ENCODE results near the gene CYP2S1. TPM values are rescaled to one million over a fixed set of nuclear protein-coding genes. Genes with fewer than 3 reads are reported as not detected.
A peak's percentile ranks its signal among the peaks of the same experiment; 100 is the strongest.

CYP2S1 gene
- total and polyA plus RNA-seq, 7 donors, result 0.10 to 1.1 (median 0.50) TPM

- Histone ChIP-seq H3K9me3 (no peaks in the 10 kb centered on the region), H3K4me1 (no peaks in the 10 kb centered on the region), H3K27me3 (ENCODE audit: insufficient read depth in 3 of 3, low read length in 2 of 3) (peaks cover 0 to 19% (median 0%) of the 10 kb centered on the region in 3 donors), H3K27ac (no peak overlapping the region), H3K4me3 (no peak overlapping the region), H3K36me3 (ENCODE audit: insufficient read depth in 1 of 2, low read depth in 1 of 2) (no peaks in the 10 kb centered on the region)
- TF ChIP-seq, protein P1, sequence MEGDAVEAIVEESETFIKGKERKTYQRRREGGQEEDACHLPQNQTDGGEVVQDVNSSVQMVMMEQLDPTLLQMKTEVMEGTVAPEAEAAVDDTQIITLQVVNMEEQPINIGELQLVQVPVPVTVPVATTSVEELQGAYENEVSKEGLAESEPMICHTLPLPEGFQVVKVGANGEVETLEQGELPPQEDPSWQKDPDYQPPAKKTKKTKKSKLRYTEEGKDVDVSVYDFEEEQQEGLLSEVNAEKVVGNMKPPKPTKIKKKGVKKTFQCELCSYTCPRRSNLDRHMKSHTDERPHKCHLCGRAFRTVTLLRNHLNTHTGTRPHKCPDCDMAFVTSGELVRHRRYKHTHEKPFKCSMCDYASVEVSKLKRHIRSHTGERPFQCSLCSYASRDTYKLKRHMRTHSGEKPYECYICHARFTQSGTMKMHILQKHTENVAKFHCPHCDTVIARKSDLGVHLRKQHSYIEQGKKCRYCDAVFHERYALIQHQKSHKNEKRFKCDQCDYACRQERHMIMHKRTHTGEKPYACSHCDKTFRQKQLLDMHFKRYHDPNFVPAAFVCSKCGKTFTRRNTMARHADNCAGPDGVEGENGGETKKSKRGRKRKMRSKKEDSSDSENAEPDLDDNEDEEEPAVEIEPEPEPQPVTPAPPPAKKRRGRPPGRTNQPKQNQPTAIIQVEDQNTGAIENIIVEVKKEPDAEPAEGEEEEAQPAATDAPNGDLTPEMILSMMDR (IDR thresholded peaks at IDR 0.05), result no peak
- intact Hi-C loops (cut with DNase I), result no loop called here
- DNase-seq (no peak), ATAC-seq (no peak)
- 91 to 97% (median 96%) methylated on average over 8 of the region's 8 CpGs for WGBS, 3 donors
Observed at GRCh38 chr19:41232686-41233085, 39.7 kb downstream of the CYP2S1 start.

GRCh38 chr19:41233748-41234240, 40.8 kb downstream of the CYP2S1 start:
- Histone ChIP-seq H3K36me3 (ENCODE audit: insufficient read depth in 1 of 2, low read depth in 1 of 2) (no peaks in the 10 kb centered on the region), H3K4me1 (no peaks in the 10 kb centered on the region), H3K27me3 (ENCODE audit: insufficient read depth in 3 of 3, low read length in 2 of 3) (peaks cover 0 to 18% (median 0%) of the 10 kb centered on the region in 3 donors), H3K27ac (no peak overlapping the region), H3K4me3 (no peak overlapping the region), H3K9me3 (no peaks in the 10 kb centered on the region)
- TF ChIP-seq, protein P1 (IDR thresholded peaks at IDR 0.05), result no peak
- intact Hi-C loops (cut with DNase I), result no loop called here
- DNase-seq, result no peak
- 66 to 76% (median 75%) methylated on average over 3 to 4 of the region's 4 CpGs for WGBS, 3 donors
- peak in 1 of 4 donors; percentile 39 for ATAC-seq

- H3K4me3 ChIP-seq, result no peak overlapping the region
- H3K36me3 ChIP-seq (ENCODE audit: insufficient read depth in 1 of 2, low read depth in 1 of 2), result no peaks in the 10 kb centered on the region
- peaks cover 0 to 12% (median 0%) of the 10 kb centered on the region in 3 donors for H3K27me3 ChIP-seq (ENCODE audit: insufficient read depth in 3 of 3, low read length in 2 of 3)
- intact Hi-C loops (cut with DNase I), result no loop called here
- no peak overlapping the region for H3K27ac ChIP-seq
- H3K9me3 ChIP-seq, result no peaks in the 10 kb centered on the region
- TF ChIP-seq, protein P1 (IDR thresholded peaks at IDR 0.05), result no peak
- ATAC-seq (no peak), DNase-seq (no peak)
- 78 to 85% (median 83%) methylated on average over 8 of the region's 8 CpGs for WGBS, 3 donors
- no peaks in the 10 kb centered on the region for H3K4me1 ChIP-seq
Observed at GRCh38 chr19:41234512-41235168, 41.6 kb downstream of the CYP2S1 start.

DNA sequence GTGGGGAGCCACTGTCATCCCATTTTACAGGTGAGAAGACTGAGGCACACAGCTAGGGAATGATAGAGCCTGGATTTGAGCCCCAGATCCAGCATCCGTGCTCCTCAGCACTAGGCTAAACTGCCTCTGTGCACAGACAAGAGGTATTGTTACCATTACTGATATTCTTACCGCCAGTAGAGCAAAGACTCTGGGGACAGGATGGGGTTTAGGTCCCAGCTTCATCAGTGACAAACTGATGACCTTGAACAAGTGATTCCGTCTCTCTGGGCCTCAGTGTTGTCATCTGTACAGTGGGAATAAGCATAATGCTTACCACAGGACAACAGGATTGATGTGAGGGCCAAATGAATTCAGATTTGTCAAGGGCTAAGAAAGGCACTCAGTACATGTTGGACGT, 42.5 kb downstream of the CYP2S1 start:
- no peak overlapping the region for H3K27ac ChIP-seq
- TF ChIP-seq, protein P1 (IDR thresholded peaks at IDR 0.05), result no peak
- WGBS, 3 donors, result 90 to 92% (median 90%) methylated on average over 4 of the region's 4 CpGs
- DNase-seq (no peak), ATAC-seq (no peak)
- intact Hi-C loops (cut with DNase I), result no loop called here
- no peak overlapping the region for H3K4me3 ChIP-seq
- H3K4me1 ChIP-seq, result no peaks in the 10 kb centered on the region
- H3K27me3 ChIP-seq (ENCODE audit: insufficient read depth in 3 of 3, low read length in 2 of 3), result peaks cover 0 to 4% (median 0%) of the 10 kb centered on the region in 3 donors
- no peaks in the 10 kb centered on the region for H3K36me3 ChIP-seq (ENCODE audit: insufficient read depth in 1 of 2, low read depth in 1 of 2)
- no peaks in the 10 kb centered on the region for H3K9me3 ChIP-seq

All from psoas muscle (tissue), 8 donors.